Stimulated activated CD8-positive, alpha-beta memory T cell treated with anti-CD3 and anti-CD28 coated beads, Interleukin-15, amount 100 ng/mL, for 48 hours (primary cell): Measurements from ENCODE around the gene ARHGAP26.

Source experiments
- DNase-seq, 2 donors: peaks; one replicate each; pipeline ENCODE4 v3.0.0-alpha.2; 2020; ENCODE audit warnings: low read depth in 2 of 2

ARHGAP26 gene

DNA sequence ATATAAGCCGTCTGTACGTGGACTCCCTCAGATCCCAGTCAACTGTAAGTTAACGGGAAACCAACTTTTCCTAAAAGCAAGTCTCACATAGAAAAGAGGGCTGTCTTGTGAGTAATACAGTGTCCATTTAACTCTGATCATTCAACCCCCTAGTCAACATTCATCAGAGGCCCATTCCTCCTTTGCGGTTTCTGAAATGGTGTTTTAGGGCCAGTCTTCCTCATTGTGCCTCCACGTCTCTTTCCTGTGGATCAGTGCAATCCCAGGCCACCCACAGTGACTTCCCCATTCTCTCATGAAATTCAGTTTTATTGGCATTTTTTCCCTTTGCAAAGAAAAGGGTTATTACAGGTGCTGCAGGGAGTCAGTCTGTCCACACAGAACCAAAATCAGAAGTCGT lies 371.5 kb downstream of the ARHGAP26 start:
- no peak for DNase-seq

DNA sequence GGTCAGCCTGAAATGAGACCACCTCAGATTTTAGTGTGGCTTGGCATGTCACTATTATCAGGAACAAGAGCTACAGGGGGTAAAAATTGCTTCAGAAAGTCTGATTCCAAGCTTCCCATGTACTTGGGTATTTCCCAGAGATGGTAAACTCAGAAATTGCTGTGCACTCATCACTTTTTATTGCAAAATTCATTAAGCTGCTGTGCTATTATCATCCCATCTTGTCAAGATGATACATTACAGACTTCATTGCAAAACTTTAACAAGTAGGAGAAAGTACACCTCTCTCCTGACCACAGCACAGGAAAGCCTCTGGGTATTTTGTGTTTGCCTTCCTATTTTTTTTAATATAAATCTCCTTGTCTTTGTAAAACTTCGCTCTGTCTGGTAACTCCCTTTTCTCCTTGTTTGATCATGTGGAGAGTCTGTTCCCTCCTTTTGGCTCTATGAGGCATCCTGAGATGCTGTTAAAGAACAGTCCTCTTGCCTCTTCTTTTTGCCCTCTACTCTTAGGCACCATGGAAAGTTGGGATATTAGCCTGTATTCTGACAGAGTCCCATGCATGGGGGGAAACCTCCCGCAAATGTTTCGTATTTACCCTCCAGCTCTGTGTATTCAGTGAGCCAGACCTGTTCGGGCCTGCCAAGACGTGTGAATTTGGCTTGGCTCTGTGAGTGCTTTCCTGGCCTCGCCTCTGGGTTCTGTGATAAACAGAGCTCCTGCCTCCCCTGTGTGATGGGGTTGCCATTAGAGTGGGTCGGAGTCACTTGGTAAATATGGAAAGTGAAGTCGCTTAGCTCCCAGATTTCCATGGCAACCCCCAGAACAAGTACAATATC lies 372.6 kb downstream of the ARHGAP26 start:
- DNase-seq = no peak

DNA sequence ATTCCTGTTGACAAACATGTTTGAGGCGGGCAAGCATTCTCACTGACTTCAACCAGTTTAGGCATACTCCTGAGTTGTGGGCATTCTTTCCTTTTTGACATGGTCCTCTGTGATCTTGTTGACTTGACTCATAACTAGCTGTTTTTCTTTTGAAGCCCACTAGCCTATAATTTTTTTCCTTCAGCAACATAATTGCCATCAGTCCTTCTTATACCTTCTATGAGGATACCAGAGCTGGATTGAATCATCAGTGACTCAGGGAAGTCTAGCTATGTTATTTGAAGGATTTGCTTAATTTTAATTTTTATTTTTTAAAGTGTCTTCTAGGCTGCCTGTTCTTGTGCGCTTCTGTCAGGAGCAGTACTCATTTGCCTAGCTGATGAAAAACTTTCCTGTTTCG lies 373.8 kb downstream of the ARHGAP26 start:
- no peak for DNase-seq

DNA sequence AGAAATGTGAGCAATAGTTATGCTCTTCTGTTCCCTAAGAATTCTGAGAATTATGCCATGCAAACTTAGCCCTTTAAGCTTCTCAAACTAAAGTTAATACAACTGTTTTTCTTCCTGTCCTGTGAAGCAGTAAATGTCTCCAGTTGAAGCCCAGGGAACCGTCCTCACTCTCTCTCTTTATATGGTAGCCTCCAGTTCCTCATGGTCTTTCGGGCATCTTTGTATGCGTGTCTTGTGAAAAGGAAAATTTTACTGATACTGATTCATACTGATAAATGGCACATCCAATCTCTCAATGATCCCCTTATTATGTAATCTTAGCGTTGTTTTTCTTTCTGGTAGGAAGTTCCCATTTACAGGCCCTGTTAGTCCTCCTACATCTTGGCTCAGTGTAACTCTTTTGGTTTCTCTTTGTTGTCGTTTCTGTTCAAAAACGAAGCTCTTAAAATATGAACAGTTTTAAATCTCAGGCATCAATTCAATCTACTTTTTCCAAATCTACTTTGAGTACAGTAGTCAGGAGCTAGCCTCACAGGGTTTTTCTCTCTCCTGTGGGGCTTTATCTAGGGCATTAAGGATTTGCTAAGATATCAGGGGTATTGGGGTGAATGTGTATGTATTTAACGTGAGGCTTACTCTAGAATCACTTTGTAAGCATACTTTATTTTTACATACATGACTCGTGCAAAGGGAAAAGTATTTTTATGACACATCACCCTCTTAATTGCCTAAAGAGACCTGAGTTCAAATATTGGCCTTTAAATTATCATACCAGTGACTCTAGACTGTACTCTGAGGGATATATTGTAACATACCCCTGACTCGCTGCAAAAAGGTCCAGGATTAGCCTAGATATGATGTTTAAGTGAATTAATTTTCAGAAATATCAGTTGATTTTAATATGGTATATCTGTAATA lies 375.3 kb downstream of the ARHGAP26 start:
- DNase-seq = no peak

DNA sequence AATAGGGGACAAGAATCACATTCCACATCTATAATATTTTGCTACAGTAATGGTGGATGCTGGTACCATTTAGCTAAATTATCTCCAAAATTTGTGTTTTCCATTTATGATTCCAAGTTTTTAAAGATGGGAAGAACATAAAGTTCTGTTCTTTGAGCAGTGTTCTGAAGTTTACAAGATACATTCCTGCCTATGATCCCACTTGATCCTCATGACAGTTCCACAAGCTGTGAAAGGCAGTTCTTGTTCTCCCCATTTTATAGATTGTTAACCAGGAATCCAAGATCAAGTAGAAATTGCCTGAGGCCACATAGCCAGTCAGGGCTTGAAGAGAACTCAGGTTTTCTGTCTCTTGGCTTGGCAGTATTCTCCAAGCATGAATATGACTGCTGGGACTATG lies 376.0 kb downstream of the ARHGAP26 start:
- DNase-seq = no peak

DNA sequence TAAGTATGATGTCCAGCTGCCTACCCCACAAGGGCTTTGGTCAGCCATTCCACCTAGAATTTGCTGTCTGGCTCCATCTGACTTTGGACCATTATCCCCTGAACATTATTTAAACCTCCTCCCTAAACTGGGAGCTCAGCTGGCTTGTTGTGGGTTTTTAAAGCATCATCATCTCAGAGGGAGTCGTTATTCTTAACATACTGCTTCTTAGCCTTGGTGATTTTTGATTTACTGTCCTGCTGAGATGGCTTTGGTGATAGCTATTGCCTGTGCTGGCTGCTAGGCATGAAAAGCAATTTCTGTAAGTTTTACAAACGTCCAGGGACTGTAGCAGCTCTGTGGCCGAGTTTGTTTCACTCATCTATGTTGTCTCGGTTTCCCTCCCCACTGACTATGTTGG lies 377.2 kb downstream of the ARHGAP26 start:
- no peak for DNase-seq

DNA sequence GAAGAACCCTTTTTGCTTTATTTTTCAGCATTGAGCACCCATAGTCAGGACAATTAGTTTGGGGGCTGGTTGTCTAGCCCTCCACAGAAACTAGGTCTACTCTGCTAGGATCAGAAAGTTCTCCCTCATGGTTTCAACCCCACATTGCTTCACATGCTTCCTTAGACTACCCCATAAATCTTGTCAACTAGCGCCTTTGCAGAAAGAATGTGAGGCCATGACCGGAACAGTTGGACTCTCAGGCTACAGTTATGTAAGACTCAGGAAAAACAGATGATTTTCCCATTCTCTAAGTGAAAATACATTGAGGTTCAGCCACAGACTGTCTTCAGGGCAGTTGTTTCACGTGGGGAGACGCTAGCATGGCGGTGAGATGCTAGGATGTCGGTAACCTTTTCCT lies 377.7 kb downstream of the ARHGAP26 start:
- DNase-seq = no peak

DNA sequence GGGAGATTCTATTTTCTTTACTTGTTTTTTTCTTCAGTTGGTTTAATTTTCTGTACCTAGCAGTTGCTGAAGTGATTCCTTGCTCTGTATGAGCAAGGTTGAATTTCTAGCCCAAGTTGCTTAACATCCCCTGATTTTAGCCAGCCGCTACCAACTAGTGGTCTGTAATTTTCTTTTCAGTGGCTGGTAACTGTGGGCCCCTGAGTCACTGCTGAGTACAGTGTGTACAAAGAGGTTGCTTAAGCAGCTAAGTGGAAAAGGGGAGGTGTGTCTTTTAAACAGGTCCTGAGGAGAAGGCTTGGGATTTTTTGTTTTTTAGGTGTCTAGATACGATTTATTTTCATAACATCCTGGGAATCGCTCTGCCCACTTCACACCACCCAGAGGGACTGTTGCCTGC lies 378.6 kb downstream of the ARHGAP26 start:
- no peak for DNase-seq

DNA sequence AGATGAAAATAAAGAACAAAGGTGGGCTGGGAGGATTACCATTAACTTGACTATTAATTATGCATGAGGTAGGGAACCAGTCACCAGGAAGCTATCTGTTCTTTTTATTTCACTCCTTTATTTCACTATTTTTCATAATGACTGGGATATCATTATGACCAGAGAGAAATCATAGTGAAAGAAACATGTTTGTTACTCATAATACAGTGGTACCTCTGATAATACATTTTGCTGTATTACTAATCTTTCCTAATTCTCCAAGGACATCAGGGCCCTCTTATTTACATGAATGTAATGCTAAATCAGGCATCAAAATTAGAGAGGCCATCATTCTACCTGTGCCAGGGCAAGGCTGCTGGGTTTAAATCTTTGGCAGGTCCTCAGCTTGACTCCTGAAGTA lies 379.6 kb downstream of the ARHGAP26 start:
- no peak for DNase-seq

DNA sequence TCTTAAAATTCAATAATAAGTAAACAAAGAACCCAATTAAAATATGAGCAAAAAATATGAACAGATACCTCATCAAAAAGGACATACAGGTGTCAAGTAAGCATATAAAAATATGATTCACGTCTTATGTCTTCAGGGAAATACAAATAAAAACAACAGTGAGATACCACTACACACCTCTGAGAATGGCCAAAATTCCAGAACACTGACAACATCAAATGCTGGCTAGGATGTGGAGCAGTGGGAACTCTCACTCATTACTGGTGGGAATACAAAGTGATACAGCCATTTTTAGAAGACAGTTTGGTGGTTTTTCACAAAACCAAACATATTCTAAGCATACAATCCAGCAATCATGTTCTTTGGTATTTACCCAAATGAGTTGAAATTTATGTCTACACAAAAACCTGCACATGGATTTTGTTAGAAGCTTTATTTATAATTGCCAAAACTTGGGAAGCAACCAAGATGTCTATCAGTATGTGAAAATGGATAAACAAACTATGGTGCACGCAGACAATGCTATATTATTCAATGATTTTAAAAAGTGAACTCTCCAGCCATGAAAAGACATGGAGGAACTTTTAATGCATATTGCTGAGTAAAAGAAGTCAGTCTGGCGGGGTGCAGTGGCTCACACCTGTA lies 381.0 kb downstream of the ARHGAP26 start:
- DNase-seq = no peak

DNA sequence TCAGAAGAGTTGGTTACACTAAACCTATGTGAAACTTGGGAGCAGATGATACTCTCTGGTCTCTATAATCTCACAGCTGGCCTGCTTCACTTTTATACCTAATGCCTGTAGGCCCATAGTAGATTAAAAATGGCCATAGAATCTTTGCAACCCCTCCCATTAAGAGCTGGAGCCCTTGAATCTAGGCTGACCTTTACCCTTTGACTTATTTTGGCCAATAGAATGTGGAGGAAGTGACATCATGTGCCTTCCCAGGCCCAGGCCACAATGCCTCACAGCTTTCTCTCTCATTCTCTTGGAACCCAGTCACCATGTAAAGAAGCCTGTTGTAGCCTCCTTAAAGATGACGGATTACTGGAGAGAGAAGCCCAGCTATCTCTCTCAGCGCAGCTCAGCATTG lies 382.3 kb downstream of the ARHGAP26 start:
- DNase-seq = no peak

DNA sequence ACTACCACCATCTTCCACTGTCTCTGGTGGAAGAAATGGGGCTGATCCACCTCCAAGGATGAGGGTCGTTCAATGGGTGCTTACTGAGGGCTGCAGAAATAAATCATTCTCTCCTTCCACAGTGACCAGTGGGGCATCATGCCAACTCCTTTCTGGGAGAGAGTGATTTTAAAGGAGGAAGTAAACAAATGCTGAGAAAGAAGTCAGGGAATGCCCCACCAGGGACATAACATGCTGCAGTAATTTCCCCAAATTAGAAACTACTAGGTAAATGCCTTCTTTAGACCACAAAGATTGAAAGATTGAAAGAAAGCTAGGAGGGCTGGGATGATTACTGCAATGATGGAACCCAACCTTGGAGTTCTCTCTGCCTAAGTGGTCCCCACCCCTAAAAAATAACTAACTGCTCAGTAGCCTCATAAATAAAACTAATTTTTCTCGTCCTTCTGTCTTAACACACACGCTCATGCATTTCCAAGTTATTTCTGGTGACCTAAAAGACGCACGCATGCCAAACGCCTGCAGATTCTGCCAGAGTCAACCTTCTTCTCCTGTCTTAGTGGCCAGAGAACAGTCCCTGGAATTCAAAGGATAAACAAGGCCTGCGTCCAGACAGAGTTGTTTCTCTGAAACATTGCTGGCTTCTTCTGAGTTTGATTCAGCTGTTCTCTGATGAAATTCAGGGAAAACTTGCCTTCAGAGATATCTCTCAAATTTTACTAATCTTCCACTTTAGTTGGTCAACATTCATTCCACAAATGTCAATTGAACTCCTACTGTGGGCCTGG lies 383.3 kb downstream of the ARHGAP26 start:
- no peak for DNase-seq

DNA sequence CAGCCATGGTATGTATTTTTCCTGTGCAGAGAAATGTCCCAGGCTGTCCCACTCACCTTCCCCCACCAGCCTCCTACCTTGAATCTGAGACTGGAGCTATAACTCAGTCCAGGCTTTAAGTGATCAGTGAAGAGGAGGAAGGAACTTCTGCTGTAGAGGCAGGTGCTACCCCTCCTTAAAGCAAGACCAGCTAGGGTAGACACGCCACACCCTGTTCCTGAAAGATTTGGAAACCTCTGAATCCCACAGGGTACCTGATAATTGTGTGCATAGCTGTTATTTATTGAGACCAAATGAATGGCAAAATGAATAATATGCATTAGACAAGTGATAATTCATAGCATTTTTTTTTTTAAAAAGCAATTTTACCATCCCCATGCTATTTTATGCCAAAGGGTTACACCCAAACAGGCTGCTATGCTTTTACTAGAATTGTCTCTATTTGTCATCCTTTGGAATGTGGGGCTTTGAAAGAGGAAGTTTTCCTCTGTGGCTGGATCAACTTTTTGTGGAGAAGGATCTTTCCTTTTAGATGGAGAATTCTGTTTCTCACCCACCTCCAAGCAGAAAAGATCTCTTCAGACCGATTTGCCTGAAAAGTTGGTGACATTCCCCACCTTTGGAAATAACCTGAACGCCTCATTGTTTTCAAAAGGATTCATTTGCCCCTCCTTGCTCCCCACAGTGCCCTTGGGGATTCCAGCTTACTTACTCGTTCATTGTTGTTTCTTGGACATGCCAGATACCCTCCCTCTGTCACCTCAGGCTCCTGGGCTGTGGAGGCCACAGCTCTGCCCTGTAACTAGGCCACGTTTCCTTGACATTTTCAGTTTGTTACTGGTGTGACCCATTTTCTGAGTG lies 384.6 kb downstream of the ARHGAP26 start:
- no peak for DNase-seq

DNA sequence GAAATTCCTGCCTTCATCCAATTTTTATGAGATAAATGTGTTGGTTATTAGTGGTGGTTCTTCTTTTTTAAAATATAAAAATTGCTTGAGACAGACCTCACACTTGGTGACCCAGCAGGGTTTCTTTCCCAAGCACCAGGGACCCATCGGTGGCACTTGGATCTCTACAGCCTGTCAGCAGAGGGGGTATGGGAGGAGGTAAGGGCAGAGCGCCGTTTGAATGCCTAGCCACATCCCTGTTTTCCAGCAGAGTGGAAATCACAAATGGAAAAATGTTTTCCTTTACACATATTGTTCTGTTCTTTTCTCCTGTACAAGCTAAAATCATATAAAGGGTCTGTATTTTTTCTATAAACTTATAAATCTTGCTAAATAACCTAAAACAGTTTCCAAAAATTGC lies 385.3 kb downstream of the ARHGAP26 start:
- no peak for DNase-seq

DNA sequence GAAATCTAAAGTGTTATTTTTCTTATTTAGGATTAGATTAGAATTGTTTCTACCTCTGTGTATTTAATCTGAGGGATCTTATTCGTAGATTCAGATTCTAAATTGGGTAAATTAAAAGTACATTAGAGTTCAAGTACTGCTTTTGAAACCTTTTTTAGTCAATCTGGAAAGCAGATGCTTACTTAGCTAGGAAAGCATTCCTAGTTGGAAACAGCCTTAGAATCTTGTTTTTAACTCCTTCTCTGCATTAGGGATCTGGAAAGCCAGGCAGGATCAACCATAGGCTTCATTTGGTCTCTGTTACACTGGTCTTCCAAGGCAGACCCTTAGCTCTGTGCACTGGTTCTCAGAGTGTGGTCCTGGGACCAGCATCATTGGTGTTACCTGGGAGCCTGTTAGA lies 385.9 kb downstream of the ARHGAP26 start:
- no peak for DNase-seq

DNA sequence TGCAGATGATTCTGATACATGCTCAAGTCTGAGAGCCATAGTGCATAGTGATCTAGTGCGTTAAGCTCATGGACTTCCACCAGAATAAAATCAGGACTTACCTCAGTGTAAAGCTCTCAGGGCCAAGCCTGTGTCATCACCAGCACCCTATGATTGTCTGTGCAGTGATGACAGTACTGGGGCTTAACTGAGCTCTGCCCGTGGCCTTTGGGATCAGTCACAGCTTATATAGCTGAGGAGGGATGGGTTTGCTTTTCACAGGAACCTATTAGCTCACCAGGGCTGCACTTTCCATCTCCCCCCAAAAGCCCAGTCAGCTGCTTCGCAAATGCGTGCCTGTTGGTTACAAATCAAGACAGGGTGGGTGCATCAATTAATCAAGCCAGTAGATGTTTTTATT lies 386.4 kb downstream of the ARHGAP26 start:
- no peak for DNase-seq

DNA sequence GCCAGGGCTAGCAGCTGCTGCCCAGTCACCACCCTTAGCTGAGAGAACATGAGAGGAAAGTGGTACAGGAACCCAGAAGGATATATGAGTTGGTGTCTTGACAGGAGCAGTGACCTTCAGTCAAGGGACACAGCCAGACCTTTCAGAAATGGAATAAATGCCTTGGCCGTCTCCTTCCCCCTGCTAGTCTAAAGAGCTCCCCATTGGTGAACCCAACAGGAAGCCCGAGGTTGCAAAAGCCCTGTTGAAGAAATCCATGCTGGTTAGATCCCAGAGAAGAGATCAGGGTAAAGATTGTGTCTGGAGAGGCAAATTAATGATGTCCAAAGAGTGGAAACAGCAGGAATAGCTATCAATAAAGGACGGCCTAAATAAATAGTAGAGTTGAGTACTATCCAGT lies 388.9 kb downstream of the ARHGAP26 start:
- DNase-seq = no peak

DNA sequence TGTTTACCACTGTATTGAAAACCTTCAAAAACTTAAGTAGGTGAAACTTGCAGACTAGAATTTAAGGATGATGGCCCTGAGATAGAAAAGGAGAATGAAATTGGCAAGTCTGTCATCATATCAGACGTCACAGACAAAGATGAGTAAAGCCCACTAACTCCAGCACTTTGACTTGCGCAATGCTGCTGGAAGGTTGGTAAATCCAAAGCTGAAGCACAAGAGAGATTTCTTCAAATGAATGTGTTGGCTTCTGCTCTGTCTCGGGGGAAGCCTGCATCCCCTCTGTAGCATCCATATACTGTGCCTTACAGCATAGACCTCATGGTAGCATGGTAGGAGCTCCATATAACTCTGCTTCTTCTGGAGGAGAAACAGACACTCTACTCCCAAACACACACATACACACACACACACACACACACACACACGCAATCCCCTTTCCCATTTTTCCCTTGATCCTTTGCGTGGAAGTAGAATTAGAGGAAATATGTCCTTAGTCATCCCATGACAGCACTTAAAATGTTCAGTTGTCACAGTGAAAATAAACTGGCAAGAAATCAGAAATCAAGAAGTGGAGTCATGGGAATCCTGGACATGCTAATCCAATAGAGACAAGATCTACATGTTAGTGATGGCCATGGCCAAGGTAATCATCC lies 391.8 kb downstream of the ARHGAP26 start:
- no peak for DNase-seq

DNA sequence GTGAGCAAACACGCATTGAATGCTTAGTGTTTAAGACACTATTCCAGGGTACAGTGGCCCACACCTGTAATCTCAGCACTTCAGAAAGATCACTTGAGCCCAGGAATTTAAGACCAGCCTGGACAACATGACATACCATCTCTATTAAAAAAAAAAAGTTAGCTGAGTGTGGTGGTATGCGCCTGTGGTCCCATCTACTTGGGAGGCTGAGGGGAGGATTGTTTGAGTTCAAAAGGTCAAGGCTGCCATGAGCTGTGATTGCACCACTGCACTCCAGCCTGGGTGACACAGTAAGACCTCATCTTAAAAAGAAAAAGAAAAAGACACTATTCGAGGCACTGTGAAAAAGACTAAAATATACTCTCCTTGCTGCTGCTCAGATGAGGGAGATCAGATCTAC lies 392.6 kb downstream of the ARHGAP26 start:
- DNase-seq = no peak

DNA sequence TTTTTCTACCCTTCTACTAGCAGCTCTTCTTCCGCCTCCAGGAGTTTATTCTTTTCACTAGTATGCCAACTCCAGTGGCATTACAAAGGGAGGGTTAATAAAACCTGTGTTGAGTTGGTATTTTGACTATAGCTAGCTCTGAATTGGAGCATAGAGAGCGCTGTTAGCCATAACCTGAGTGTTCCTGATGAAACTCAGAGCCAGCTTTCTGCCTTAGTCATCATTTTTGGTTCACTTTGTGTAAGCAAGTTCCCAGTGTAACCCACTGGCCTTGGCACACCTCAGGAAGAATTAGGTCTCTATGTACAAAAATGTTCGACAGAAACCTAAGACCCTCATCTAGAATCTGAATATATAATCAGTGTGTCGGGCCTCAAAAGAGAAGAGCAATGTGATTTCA lies 394.4 kb downstream of the ARHGAP26 start:
- no peak for DNase-seq
